Astrocyte (in vitro differentiated cells and primary cell): ENCODE data around the gene CREG2.

Experiments used
- CTCF ChIP-seq: IDR thresholded peaks from 2 replicates; pipeline ENCODE4 v1.5.1; 2011; ENCODE audit warnings: low read depth, mild to moderate bottlenecking, inconsistent platforms, low read length, moderate library complexity; ENCODE audit not compliant: insufficient read depth
- EZH2 ChIP-seq: IDR thresholded peaks from 2 replicates; pipeline ENCODE4 v1.6.1; 2012; ENCODE audit warnings: mild to moderate bottlenecking, low read length, inconsistent platforms; ENCODE audit not compliant: insufficient read depth

GRCh38 chr2:101369100-101369499, 18.2 kb downstream of the CREG2 start:
- TF ChIP-seq CTCF (no peak), EZH2 (no peak)
